ENCODE data around the gene TRMT1L.
A peak's percentile ranks its signal among the peaks of the same experiment; 100 is the strongest.

TRMT1L gene, protein sequence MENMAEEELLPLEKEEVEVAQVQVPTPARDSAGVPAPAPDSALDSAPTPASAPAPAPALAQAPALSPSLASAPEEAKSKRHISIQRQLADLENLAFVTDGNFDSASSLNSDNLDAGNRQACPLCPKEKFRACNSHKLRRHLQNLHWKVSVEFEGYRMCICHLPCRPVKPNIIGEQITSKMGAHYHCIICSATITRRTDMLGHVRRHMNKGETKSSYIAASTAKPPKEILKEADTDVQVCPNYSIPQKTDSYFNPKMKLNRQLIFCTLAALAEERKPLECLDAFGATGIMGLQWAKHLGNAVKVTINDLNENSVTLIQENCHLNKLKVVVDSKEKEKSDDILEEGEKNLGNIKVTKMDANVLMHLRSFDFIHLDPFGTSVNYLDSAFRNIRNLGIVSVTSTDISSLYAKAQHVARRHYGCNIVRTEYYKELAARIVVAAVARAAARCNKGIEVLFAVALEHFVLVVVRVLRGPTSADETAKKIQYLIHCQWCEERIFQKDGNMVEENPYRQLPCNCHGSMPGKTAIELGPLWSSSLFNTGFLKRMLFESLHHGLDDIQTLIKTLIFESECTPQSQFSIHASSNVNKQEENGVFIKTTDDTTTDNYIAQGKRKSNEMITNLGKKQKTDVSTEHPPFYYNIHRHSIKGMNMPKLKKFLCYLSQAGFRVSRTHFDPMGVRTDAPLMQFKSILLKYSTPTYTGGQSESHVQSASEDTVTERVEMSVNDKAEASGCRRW

DNA sequence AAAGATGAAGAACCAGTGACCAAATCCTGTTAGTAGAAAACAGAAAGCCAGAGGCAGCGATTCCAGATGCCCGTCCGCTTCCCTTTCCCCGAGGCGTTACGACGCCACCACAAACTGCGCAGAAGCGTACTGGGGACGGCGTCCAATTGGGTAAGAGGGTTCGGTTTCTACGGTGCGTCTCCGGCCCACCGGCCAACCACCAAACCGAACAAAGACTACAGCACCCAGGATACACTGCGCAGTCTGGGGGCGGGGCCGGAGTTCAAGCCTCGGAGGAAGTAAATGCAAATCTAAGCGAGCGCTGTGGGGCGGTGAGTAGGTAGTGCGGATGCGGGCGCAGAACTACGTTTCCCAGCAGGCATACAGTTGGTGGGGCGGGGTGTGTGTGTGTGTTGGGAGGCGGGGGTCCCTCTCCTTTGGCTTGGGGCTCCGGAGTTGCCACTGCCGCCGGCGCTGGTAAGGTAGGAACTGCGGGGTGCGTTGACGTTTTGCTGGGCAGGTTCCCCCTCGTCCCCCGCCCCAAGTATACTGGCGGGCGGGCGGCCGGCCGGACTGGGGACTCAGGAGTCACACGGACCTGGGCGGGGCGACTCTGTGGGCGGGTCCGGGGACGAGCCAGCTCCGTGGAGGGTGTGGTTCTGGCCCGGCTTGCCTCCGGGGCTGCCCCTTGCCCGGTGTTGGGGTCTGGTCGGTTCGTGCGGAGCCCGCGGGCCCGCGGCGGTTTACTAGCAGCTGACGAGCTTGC, at the start of gene TRMT1L, which contains the start of gene SWT1:
TRMT1L (minus strand) TSS at position 100 of the 745 bp plus-strand sequence. CDS start 241 bp downstream, outside the sequence.
SWT1 (plus strand) TSS at position 314 of the 745 bp plus-strand sequence. CDS start 3,675 bp downstream, outside the sequence.
- TF ChIP-seq, protein P1, sequence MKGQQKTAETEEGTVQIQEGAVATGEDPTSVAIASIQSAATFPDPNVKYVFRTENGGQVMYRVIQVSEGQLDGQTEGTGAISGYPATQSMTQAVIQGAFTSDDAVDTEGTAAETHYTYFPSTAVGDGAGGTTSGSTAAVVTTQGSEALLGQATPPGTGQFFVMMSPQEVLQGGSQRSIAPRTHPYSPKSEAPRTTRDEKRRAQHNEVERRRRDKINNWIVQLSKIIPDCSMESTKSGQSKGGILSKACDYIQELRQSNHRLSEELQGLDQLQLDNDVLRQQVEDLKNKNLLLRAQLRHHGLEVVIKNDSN (IDR thresholded peaks at IDR 0.05), result peak; percentile 25; the same call in 1 of the 2 replicates
- TF ChIP-seq, protein P2, sequence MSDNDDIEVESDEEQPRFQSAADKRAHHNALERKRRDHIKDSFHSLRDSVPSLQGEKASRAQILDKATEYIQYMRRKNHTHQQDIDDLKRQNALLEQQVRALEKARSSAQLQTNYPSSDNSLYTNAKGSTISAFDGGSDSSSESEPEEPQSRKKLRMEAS (IDR thresholded peaks at IDR 0.05), result 0 out of 2 replicates have a peak, but pooled peaks have one; percentile 21
- TF ChIP-seq FOXM1 (IDR thresholded peaks at IDR 0.05; ENCODE audit: borderline replicate concordance, low read depth) (no peak), YY1 (IDR thresholded peaks at IDR 0.05; ENCODE audit: low read depth) (peak; percentile 2), TAF1 (IDR thresholded peaks at IDR 0.05; ENCODE audit: low read depth) (no peak; the same call in none of the 2 replicates), ZBTB7A (IDR thresholded peaks at IDR 0.05; ENCODE audit: low read depth) (peak; percentile 80), RAD21 (IDR thresholded peaks at IDR 0.05; ENCODE audit: low read depth) (no peak), EGR1 (IDR thresholded peaks at IDR 0.05) (no peak)
- TF ChIP-seq, protein P3, sequence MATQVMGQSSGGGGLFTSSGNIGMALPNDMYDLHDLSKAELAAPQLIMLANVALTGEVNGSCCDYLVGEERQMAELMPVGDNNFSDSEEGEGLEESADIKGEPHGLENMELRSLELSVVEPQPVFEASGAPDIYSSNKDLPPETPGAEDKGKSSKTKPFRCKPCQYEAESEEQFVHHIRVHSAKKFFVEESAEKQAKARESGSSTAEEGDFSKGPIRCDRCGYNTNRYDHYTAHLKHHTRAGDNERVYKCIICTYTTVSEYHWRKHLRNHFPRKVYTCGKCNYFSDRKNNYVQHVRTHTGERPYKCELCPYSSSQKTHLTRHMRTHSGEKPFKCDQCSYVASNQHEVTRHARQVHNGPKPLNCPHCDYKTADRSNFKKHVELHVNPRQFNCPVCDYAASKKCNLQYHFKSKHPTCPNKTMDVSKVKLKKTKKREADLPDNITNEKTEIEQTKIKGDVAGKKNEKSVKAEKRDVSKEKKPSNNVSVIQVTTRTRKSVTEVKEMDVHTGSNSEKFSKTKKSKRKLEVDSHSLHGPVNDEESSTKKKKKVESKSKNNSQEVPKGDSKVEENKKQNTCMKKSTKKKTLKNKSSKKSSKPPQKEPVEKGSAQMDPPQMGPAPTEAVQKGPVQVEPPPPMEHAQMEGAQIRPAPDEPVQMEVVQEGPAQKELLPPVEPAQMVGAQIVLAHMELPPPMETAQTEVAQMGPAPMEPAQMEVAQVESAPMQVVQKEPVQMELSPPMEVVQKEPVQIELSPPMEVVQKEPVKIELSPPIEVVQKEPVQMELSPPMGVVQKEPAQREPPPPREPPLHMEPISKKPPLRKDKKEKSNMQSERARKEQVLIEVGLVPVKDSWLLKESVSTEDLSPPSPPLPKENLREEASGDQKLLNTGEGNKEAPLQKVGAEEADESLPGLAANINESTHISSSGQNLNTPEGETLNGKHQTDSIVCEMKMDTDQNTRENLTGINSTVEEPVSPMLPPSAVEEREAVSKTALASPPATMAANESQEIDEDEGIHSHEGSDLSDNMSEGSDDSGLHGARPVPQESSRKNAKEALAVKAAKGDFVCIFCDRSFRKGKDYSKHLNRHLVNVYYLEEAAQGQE (IDR thresholded peaks at IDR 0.05; ENCODE audit: low read depth), result no peak

DNA sequence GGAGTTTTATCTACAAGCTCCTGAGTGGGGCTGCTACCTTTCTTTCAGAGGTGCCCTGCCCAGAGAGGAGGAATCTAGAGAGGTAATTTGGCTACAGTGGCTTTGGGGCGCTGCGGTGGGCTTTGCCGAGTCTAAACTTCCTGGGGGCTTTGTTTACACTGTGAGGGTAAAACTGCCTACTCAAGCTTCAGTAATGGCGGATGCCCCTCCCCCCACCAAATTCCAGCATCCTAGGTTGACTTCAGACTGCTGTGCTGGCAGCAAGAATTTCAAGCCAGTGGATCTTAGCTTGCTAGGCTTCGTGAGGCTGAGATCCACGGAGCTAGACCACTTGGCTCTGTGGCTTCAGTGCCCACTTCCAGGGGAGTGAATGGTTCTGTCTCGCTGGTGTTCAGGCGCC, 44.1 kb upstream of the TRMT1L start:
- TF ChIP-seq, protein P1 (IDR thresholded peaks at IDR 0.05), result no peak
- TF ChIP-seq CEBPB (IDR thresholded peaks at IDR 0.05), result no peak
- TF ChIP-seq EP300 (IDR thresholded peaks at IDR 0.05; ENCODE audit: borderline replicate concordance), result no peak
- no peak for TF ChIP-seq TEAD4 (IDR thresholded peaks at IDR 0.05)
- TF ChIP-seq ZBTB7A (IDR thresholded peaks at IDR 0.05; ENCODE audit: low read depth), result no peak
- TF ChIP-seq, protein P2 (IDR thresholded peaks at IDR 0.05), result no peak
- no peak for TF ChIP-seq FOXM1 (IDR thresholded peaks at IDR 0.05; ENCODE audit: borderline replicate concordance, low read depth)

DNA sequence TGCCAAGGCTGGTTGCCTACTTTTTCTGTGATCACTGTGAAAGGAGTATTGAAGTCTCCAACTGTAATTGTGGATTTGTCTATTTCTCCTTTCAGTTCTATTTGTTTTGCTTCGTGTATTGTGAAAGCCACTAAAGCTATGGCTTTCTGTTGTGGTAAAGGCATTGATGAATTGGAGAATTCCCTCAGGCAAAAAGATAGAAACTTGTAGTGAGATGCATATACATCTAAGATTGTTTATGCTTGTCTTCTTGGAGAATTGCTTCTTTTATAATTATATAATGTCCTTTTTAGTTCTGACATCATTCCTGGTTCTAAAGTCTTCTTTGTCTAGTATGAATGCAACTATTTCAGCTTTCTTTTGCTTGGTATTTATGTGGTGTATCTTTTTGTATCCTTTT, 37.0 kb upstream of the TRMT1L start:
- no peak for TF ChIP-seq EP300 (IDR thresholded peaks at IDR 0.05; ENCODE audit: borderline replicate concordance)
- no peak for TF ChIP-seq NFIC (IDR thresholded peaks at IDR 0.05)
- no peak for TF ChIP-seq ZBTB7A (IDR thresholded peaks at IDR 0.05; ENCODE audit: low read depth)
- no peak for TF ChIP-seq CEBPB (IDR thresholded peaks at IDR 0.05)
- TF ChIP-seq RAD21 (IDR thresholded peaks at IDR 0.05; ENCODE audit: low read depth), result no peak
- TF ChIP-seq, protein P3 (IDR thresholded peaks at IDR 0.05; ENCODE audit: low read depth), result no peak
- TF ChIP-seq FOXM1 (IDR thresholded peaks at IDR 0.05; ENCODE audit: borderline replicate concordance, low read depth), result no peak
- TF ChIP-seq, protein P2 (IDR thresholded peaks at IDR 0.05), result no peak
- TF ChIP-seq, protein P1 (IDR thresholded peaks at IDR 0.05), result no peak
- TF ChIP-seq TAF1 (IDR thresholded peaks at IDR 0.05; ENCODE audit: low read depth), result no peak
- no peak for TF ChIP-seq CREB1 (IDR thresholded peaks at IDR 0.05; ENCODE audit: low read depth)

DNA sequence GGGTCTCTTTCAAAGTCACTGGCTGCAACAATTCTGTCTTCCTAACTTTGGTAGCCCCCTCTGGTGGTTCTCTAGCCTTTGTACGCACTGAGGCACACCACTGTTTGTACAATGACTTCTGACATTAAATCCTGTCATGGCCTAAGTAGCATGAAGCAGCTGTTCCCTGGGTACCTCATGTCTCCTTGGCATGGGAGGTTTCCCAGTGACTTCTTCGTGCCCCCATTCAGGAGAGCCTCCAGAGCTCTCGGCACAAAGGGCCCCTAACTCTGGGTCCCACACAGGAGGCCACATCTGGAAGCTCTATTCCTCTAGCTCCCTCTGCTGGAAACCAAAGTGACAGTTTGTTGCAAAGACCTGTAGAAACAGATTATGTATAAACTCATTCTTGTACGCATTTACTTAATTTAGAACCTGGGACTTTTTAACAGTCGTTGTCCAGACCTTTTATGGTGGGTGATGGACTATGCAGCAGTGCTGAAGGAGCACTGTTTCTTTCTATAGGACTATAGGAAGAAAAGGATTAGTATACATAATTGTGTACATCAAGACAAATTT, 13.6 kb upstream of the TRMT1L start:
- no peak for TF ChIP-seq NFIC (IDR thresholded peaks at IDR 0.05)
- peak; percentile 76 for TF ChIP-seq RAD21 (IDR thresholded peaks at IDR 0.05; ENCODE audit: low read depth)
